Transverse colon (tissue), 4 donors: ENCODE measurements around the gene NPAS3. TPM values are rescaled to one million over a fixed set of nuclear protein-coding genes. Genes with fewer than 3 reads are reported as not detected.

Source experiments
- DNase-seq: peaks from one replicate; pipeline ENCODE4 v3.0.0-alpha.2; 2019
- H3K27ac ChIP-seq, 4 donors: fragments of 200-600 bp; sonication (generic); 2 replicates each; pipeline ENCODE4 v1.5.1; 2016 to 2018; ENCODE audit warnings: inconsistent platforms in 4 of 4
- H3K27me3 ChIP-seq: fragments of 200-600 bp; sonication (generic); 2 replicates; pipeline ENCODE4 v1.5.1; 2017; ENCODE audit warnings: inconsistent platforms
- H3K36me3 ChIP-seq, 4 donors: fragments of 200-600 bp; sonication (generic); 2 replicates each; pipeline ENCODE4 v1.5.1; 2017 to 2019; ENCODE audit warnings: inconsistent platforms in 4 of 4
- H3K4me1 ChIP-seq, 4 donors: fragments of 200-600 bp; sonication (generic); 2 replicates each; pipeline ENCODE4 v1.5.1; 2017 to 2020; ENCODE audit warnings: inconsistent platforms in 4 of 4
- H3K4me3 ChIP-seq, 4 donors: fragments of 200-600 bp; sonication (generic); 1 replicate in 1 of 4; 2 replicates in 3 of 4; pipeline versions ENCODE4 v1.5.1 to v1.6.1; 2017 to 2019; ENCODE audit warnings: inconsistent platforms in 4 of 4
- H3K9me3 ChIP-seq, 2 donors: fragments of 200-600 bp; sonication (generic); 2 replicates each; pipeline ENCODE4 v1.5.1; 2017 to 2019; ENCODE audit warnings: inconsistent platforms in 2 of 2
- EP300 ChIP-seq: sonication (generic); formaldehyde crosslinking; IDR thresholded peaks from one replicate; pipeline ENCODE4 v1.6.1; 2017; ENCODE audit warnings: antibody characterized with exemption, low read depth
- POLR2A ChIP-seq: fragments of 450-650 bp; IDR thresholded peaks from one replicate; pipeline ENCODE4 v1.6.1; 2016; ENCODE audit warnings: antibody characterized with exemption, mild to moderate bottlenecking, moderate library complexity
- POLR2AphosphoS5 ChIP-seq, 3 donors: sonication (generic); formaldehyde crosslinking; IDR thresholded peaks; one replicate each; pipeline ENCODE4 v1.6.1; 2016; ENCODE audit warnings: antibody characterized with exemption in 3 of 3
- WGBS, 2 donors: methylation state at CpG; one replicate each; pipeline ENCODE4 v1.1.5; 2018; ENCODE audit warnings: low coverage in 1 of 2; 5-methylcytosine and 5-hydroxymethylcytosine counted together
- in situ Hi-C, 4 donors: fragments of 200-750 bp; cut with MboI; loops; one replicate each; pipeline versions ENCODE4 v1.15.0 to v1.15.1; 2017; ENCODE audit warnings: low sequenced_read_pairs in 3 of 4, low pct_ligation_motif_present in 1 of 4, low pct_unique_long_range_greater_than_20kb in 1 of 4
- intact Hi-C: fragments of 100-400 bp; cut with DNase I; formaldehyde crosslinking; loops from one replicate; pipeline ENCODE4 v1.15.1; 2023; ENCODE audit warnings: low total_unique reads
- total RNA-seq, 4 donors: library from RNA; depleted of rRNA; stranded (reverse); fragments of >200 nt; gene quantifications; one replicate each; pipeline ENCODE4 v1.1.0, GENCODE V29; 2016
- TF ChIP-seq, protein P1 (sequence below), 5 experiments: fragments of 200-600 bp in 3 of 5; fragments of 450-650 bp in 2 of 5; sonication (generic) in 3 of 5; IDR thresholded peaks; 1 replicate in 2 of 5; 2 replicates in 3 of 5; pipeline ENCODE4 v1.5.1; 2016 to 2017; ENCODE audit warnings: antibody characterized with exemption in 5 of 5, inconsistent platforms in 3 of 5, mild to moderate bottlenecking in 2 of 5, moderate library complexity in 1 of 5

NPAS3 gene
- total RNA-seq, 4 donors from 2014 or later = 0.96 to 6.4 (median 1.8) TPM

DNA sequence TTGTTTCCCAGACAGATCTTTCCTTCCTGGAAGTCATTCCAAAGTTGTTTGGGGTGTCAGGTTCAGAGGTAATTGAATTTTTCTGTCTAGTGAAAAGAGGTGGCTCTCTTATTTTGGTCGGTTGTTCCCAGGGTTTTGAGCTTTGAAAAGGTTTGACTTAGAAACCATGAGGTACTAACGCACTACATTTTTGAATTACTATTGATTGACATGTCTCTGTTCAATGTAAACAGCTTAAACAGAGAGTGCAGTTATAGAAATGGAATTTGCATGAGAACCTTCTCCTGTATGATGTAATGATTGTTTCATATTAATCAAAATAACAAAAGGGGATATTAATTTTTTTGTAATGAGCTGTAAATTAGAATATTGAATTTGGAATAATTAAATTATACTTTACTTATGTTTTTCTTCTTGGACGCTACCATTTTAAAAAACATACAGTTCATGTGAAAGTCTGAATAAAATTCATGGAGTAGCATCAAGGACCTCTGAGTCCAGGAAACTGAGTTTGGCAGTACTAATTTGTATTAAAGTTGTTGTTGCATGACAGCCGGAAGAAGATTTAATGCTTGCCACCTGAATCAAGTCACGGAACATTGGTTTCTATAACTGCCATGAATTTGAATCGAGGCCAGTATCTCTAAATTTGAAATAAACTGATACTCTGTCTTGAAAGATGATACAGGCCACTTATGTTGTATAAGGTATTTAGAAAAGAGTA lies 41.7 kb downstream of the NPAS3 start:
- Histone ChIP-seq H3K9me3 (no peaks in the 10 kb centered on the region), H3K36me3 (no peaks in the 10 kb centered on the region), H3K4me3 (no peak overlapping the region), H3K27ac (no peak overlapping the region), H3K4me1 (no peaks in the 10 kb centered on the region), H3K27me3 (no peaks in the 10 kb centered on the region)
- intact Hi-C loops = no loop called here
- no peak for DNase-seq
- 83 to 91% methylated on average over 5 to 6 of the region's 6 CpGs for WGBS, 2 donors
- TF ChIP-seq EP300 (no peak), POLR2A (no peak), POLR2AphosphoS5 (IDR thresholded peaks at IDR 0.05) (no peak)
- TF ChIP-seq, protein P1, sequence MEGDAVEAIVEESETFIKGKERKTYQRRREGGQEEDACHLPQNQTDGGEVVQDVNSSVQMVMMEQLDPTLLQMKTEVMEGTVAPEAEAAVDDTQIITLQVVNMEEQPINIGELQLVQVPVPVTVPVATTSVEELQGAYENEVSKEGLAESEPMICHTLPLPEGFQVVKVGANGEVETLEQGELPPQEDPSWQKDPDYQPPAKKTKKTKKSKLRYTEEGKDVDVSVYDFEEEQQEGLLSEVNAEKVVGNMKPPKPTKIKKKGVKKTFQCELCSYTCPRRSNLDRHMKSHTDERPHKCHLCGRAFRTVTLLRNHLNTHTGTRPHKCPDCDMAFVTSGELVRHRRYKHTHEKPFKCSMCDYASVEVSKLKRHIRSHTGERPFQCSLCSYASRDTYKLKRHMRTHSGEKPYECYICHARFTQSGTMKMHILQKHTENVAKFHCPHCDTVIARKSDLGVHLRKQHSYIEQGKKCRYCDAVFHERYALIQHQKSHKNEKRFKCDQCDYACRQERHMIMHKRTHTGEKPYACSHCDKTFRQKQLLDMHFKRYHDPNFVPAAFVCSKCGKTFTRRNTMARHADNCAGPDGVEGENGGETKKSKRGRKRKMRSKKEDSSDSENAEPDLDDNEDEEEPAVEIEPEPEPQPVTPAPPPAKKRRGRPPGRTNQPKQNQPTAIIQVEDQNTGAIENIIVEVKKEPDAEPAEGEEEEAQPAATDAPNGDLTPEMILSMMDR (IDR thresholded peaks at IDR 0.05) = no peak
- in situ Hi-C loops = no loop called here

DNA sequence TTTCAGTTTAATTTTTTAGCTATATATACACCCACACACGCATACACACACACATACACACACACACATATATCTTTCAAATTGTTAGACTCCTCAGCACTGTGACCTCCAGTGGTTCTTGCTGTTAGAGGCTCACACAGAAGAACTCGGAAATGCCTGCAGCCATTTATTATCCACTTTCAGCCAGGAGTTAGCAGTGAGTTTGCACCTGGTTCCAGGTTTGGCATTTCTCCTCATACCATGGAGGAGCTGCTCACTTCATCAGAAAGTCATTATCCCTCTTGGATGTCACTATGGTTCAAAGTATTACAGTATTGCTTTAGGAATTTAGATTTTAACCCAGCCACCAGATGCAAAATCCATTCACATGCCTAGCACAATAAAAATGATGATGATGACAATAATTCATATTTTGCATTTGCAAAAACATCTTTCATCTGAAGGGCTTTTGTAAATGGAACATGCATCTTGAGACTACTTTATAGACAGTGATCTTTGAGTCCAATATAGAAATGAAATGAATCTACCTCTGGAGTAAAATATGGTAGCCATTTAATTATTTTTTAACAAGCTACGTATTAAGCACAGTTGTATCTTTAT lies 42.3 kb downstream of the NPAS3 start:
- WGBS, 2 donors = 53 to 78% methylated on average over 3 of the region's 3 CpGs

DNA sequence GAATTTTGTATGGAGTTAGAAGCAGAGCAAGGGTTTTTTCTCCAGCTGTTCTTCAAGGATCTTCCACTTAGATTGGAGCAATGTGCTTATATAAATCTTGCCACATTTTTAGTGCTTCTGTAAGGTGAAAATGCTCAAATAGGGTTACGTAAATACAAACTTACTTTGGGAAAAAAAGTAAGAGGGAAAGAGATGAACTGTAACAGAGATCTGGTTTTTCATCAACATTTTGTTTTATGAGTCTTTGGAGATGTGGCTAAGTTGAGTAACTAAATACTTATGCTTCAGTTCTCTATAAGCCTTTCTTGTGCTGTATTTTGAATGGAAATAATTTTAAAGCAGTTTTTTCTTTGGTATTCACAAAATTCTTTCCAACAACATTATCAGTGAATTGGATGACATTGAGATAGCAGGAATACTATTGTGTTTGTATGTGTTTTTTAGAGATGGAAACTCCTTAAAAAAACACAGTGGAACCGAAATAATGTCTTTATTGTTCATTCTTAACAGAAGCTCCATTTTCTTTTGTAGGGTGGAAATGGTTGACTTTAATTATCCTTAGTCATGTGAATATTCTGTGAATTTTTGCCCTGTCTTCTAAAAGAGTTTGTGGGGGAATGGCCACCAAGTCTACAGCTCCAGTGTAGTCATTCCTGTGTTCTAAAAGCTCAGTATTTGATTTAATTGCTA lies 45.7 kb downstream of the NPAS3 start:
- no peaks in the 10 kb centered on the region for H3K27me3 ChIP-seq
- H3K4me3 ChIP-seq = no peak overlapping the region
- H3K9me3 ChIP-seq = no peaks in the 10 kb centered on the region
- in situ Hi-C loops = no loop called here
- intact Hi-C loops = no loop called here
- H3K4me1 ChIP-seq = no peaks in the 10 kb centered on the region
- DNase-seq = no peak
- no peak overlapping the region for H3K27ac ChIP-seq
- TF ChIP-seq EP300 (no peak), POLR2A (no peak), POLR2AphosphoS5 (IDR thresholded peaks at IDR 0.05) (no peak)
- TF ChIP-seq, protein P1 (IDR thresholded peaks at IDR 0.05) = no peak
- no peaks in the 10 kb centered on the region for H3K36me3 ChIP-seq
- WGBS, 2 donors = 73 to 96% methylated on average over 2 of the region's 2 CpGs

More for the DNA sequence above, 42.3 kb downstream of the NPAS3 start:
- H3K27ac ChIP-seq = no peak overlapping the region
- DNase-seq = no peak
- in situ Hi-C loops (no loop called here), intact Hi-C loops (no loop called here)
- no peak overlapping the region for H3K4me3 ChIP-seq
- no peaks in the 10 kb centered on the region for H3K27me3 ChIP-seq
- H3K36me3 ChIP-seq = no peaks in the 10 kb centered on the region
- TF ChIP-seq EP300 = no peak
- TF ChIP-seq, protein P1 (IDR thresholded peaks at IDR 0.05) = no peak
- no peak for TF ChIP-seq POLR2AphosphoS5 (IDR thresholded peaks at IDR 0.05)
- TF ChIP-seq POLR2A = no peak
- H3K4me1 ChIP-seq = no peaks in the 10 kb centered on the region
- no peaks in the 10 kb centered on the region for H3K9me3 ChIP-seq

DNA sequence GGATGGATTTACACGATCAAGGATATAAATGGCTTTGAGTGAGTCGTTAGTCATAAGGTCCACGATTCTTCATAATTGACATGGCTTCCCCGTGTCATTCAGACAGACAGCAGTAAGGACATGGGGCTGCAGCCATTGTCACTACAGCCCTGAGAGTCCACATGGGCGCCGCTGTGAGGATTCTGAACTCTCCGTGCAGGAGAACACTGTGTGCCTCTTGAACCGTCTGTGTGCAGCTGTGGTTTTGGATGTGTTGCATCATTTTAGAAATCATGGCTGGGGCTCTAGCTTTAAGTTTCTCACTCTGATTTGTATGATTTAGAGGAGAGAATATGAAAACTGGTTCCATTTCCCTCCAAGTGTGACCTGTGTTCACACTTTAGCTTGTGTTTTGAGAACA lies 47.2 kb downstream of the NPAS3 start:
- no peak for TF ChIP-seq POLR2A
- peak in 2 of 3 donors; percentile 27 to 42 for TF ChIP-seq POLR2AphosphoS5 (IDR thresholded peaks at IDR 0.05)
- TF ChIP-seq, protein P1 (IDR thresholded peaks at IDR 0.05) = no peak
- TF ChIP-seq EP300 = no peak
- 79% methylated on average over 7 to 8 of the region's 8 CpGs for WGBS, 2 donors
- H3K9me3 ChIP-seq = no peaks in the 10 kb centered on the region
- H3K27ac ChIP-seq = peak overlapping the region in 2 of 4 donors; percentile 29 to 55
- H3K27me3 ChIP-seq = no peaks in the 10 kb centered on the region
- no peaks in the 10 kb centered on the region for H3K4me1 ChIP-seq
- DNase-seq = peak; percentile 11
- H3K36me3 ChIP-seq = no peaks in the 10 kb centered on the region
- H3K4me3 ChIP-seq = no peak overlapping the region
- intact Hi-C loops = no loop called here
- in situ Hi-C loops = no loop called here
